T follicular helper cell (primary cell): ENCODE results near the gene CCDC88C.

Experiments
- DNase-seq: peaks from one replicate; pipeline ENCODE4 v3.0.0-alpha.2; 2020; ENCODE audit warnings: low read depth

CCDC88C gene

DNA sequence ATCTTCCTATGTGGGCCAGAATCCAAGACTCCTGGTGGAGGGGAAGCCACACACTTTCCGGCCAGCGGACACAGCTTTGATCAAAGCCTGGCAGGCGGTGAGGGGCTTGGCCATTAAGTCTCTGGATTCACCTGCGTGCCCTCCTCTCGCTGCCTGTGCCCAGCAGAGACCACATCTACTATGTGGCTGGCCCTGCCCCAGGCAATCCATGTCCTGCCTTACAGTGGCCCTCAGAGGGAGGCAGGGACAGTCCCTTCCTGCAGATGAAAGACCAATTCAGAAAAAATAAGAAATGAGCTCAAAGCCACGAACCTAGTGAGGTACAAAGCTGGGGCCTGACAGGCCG, 90.4 kb downstream of the CCDC88C start:
- DNase-seq: no peak

DNA sequence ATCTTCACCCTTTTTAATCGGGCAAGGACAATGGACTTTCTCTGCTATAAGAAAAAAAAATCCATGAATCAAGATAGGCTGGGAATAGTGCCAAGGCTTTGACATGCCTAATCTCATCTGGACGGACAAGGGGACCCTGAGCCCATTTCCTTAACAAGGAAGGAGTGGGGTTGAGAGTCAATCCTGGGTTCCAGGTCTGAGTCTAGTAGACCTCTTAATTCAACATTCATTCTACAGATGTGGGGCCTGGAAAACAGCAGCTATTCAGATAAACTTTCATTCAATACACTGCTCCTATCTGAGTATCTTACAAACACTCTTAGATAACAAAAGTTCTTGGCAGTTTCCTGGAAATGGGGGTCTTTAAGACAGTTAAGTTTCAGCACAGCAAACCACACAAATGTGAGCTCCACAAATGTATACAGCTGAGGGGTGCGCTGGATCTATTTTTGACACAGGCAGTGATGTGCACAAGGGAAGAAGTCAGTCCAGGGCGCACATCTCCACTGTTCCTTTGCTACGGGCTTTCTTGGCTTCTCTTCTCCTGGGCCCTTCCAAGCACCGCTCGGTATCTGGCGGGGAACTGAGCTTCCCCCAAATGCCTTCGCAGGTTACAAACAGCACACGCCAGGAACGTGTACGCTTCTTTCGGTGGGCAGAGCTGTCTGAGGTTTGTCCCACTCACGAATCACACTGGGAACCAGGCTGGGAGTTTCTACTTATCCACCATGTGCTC, 90.9 kb downstream of the CCDC88C start:
- no peak for DNase-seq

DNA sequence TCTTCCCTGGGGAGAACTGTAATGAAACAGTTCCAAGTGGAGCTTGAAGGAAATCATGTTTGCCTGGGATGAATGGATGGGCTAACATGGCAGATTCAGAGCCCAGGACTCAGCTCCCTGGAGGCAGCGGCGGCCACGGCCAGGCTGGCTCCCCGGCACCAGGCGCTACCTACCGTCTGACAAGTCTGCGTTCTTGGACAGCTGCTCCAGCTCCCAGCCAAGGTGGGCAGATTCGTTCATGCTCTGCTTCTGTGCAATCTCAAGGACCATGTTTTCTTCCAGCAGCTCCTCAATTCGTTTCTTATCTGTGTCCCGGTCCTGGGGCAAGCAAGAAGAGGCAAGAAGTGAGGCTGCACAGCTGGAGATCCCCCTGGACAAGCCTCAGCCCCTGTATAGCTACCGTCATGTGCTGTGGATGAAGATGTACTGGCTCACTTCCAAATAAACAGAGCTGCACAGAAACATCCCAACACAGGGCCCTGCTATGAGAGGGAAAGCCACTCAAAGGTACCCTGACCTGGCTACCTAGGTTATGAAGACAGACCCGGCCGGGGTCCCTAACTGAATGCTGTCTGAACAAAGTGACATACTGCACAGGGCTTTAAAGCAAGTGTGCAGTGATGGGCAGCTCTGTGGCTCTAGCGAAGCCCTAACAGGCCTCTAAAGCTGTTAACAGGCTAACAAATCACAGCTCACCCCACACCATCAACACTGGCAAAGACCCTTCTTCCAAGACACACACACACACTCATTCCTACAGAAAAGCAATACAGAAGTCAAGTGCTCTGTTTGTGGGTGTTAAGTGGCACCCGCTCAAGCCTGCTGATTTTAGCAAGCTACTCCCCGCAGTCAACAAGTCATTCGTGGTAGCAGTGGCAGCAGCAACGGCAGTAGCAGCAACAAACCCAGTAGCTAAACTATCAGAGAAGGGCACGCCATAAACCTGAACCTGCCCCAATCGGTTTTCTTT, 92.7 kb downstream of the CCDC88C start:
- DNase-seq: no peak

DNA sequence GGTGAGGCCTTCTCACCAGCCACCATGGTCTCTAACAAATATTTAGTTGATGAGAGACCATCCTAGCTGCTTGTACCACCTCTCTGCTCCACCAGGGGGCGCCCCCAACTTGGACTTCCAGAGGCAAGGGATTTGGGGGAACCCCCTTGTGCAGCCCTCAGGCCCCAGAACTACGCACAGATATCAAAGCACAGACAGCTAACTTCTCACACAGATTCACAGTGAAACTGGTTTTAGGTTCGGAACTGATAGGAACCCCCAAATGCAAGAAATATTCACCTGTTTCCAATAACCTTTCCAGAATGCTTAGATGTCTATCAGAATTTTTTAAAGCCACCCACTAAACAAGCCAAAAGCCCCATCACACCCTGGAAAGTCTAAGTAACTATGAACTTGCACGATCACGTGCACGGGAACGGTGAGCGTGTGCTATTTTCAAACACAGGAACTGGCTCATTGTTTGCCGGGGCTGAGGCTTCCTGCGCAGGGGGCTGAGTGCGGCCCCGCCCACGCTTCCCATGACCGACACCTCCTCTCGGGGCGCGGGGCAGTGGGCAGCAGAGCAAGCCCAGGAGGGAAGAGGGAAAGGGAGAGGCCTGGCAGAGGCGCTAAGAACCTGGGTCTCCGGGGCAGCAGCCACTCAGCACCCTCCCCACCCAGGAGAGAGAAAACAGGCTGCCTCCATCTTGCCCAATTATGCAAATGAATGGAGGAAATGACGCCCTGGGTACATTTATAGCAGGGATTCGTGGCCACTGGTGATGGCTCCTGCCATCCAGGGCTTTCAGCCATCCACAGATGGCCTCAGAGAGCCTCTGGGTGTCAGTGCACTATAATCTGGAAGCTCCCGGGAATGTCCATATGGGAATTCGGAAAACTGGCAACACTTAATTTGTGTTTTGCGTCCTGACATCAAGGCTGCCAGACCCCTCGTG, 93.7 kb downstream of the CCDC88C start:
- DNase-seq: peak; percentile 90

DNA sequence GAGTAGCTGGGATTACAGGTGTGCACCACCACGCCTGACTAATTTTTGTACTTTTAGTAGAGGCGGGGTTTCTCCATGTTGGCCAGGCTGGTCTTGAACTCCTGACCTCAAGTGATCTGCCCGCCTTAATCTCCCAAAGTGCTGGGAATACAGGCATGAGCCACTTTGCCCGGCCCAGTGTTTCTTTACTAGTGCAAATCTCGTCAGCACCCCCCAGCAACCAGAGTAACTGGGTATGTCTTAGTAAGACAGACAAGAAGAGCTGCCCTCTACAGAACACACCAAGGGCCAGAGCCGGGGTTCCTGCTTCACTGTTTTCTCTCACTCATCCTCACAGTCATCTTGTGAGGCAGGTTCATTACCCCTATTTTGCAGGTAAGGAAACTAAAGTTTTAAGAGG, 94.6 kb downstream of the CCDC88C start:
- DNase-seq: no peak

DNA sequence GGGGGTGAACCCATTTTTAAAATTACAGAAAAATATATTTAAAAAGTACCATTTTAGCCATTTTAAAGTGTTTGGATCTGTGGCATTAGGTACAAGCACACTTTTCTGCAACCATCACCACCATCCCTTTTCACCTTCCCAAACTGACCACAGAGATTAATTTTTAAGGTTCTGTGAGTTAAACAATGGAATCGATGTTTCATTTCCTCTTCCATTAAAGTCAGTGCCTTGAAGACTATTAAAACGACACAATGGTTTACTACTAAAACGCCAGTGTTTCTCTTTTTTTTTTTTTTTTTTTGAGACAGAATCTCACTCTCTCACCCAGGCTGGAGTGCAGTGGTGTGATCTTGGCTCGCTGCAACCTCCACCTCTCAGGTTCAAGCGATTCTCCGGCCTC, 95.0 kb downstream of the CCDC88C start:
- DNase-seq: no peak

DNA sequence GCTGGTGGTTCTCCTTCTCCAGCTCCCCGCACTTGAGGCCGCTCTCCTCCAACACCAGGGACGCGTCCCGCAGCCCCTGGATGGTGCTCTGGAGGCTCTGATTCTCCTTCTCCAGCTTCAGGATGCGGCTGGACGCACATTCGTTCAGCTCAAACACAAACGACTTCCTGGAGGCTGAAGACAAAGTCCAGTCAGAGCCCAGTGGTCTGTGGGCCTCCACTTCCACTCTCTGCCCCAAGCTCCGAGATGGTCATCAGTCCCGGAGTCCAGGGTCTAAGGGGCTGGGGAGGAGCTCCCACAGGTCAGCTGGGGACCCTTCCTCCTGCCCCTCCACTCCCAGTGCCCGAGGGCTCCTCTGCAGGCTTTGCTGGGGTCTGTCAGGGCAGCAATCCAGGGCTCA, 96.5 kb downstream of the CCDC88C start:
- DNase-seq: no peak

DNA sequence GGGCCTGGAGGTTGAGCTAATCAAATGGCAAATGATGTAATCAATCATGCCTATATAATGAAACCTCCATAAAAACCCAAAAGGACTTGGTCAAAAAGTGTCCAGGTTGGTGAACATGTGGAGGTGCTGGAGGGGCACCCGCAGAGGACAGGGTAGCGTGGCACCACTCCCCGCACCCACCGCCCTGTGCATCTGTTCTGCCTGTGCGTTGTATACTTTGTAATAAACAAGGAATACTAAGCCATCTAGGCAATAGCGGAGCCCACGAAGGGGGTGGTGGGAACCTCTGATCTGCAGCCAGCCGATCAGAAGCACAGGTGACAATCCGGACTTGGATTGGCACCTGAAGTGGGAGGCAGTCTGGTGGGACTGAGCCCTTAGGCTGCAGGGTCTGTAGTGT, 97.4 kb downstream of the CCDC88C start:
- no peak for DNase-seq

DNA sequence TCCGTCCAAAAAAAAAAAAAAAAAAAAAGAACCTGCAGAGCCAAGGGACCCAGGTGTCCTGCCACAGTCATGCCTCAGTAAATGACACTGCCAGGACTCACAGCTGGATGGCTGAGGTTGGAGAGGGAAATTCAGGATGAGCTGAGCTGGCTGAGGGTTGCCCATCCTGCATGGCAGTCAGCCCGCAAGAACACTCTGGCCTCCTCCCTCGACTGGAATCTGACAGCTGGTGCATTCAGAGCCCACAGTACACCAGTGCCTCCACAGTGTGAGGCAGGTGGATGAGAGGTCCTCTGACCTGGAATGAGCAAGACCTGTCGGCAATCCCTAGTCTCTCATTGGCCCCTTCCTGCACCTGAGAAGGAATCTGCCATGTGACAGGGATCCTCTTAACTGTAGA, 98.7 kb downstream of the CCDC88C start:
- no peak for DNase-seq

DNA sequence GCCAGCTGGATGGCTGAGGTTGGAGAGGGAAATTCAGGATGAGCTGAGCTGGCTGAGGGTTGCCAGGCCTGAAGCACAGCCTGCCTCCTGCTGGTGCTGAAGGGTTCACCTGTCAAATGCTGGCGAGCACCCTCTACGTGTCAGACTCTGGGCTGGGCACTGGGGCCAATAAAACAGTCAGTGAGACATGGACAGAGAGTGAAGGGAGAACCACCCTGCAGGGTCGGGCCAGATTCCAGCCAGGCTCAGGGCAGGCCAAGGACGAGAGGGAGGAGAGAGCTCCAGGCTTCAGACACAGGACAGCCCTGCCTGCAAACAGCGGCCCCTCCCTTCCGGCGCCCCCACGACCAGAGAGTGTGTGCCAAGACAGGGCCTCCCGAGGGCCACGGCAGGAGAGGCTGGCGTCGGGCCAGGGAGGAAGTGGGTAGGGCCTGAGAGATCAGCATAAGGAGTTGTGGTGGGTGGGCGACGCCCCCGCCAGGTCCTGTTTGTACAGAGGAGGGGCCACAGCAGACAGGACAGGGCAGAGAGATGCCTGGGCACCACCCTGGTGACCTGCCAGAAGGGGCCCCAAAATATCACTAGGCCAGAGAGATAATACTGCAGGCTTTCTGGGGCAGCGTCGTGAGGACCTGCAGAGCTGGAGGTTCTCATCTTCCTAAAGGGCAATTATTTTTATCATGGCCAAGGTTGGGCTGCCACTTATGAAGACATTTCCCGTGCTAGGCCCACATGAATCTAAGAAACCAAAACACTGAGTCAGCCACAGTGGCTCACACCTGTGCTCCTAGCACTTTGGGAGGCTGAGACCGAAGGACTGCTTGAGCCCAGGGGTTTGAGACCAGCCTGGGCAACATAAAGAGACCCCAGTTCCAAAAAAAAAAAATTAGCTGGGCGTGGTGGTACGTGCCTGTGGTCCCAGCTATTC, 100.0 kb downstream of the CCDC88C start:
- peak; percentile 72 for DNase-seq

DNA sequence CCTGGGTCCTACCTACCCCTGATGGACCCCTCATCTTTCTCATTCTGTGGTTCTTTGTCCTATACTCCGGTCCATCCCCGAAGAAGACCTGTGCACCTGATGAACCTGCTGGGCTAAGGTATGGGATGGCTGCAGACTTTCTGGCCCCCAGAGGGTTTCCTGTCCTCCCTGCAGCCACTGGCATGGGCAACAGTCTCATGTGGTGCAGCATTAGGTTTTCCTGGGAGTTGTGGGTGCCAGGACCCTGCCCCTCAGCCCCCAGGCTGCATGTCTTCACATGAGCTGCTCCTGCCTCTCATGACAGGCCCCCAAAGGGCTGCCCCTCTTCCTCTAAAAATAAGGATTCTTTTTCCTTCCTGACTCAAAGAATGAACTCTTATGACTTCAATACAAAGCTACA, 100.9 kb downstream of the CCDC88C start:
- no peak for DNase-seq

DNA sequence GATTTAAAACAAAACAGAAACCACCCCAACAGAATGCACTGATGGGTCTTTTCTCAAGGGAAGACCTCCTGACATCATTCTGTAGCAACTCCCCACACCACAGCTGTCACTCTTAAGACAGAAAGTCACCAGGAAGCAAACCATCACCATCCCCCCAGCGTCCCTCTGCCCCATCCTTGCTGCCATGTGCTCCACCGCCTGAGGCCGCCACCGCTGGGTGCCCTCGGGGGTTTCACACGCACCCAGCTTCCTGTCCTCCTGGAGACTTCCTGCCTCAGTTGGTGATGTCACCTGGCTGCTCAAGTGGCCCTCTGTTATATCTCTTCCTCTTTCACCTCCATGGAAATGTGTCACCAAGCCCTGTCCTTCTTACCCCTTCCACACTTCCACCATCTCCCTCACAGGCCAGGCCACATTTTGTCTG, 101.8 kb downstream of the CCDC88C start:
- peak; percentile 74 for DNase-seq

DNA sequence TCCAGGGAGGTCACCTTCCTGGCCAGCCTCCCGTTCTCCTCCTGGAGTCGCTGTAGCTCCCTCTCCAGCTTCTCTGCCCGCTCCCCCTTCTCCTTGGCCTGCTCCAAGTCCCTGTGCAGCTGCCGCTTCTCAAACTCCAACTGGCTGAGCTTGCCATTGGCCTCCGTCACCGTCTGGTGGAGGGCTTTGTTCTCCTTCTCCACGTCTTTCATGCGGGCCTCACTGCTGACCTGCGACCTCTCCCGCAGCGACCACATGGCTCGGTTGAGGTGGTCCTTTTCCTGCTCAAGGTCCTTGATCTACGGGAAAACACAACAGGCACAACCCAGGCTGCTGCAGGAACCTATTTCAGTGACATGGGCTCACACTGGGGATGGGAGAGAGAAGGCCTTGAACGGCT, 103.8 kb downstream of the CCDC88C start:
- DNase-seq: no peak

DNA sequence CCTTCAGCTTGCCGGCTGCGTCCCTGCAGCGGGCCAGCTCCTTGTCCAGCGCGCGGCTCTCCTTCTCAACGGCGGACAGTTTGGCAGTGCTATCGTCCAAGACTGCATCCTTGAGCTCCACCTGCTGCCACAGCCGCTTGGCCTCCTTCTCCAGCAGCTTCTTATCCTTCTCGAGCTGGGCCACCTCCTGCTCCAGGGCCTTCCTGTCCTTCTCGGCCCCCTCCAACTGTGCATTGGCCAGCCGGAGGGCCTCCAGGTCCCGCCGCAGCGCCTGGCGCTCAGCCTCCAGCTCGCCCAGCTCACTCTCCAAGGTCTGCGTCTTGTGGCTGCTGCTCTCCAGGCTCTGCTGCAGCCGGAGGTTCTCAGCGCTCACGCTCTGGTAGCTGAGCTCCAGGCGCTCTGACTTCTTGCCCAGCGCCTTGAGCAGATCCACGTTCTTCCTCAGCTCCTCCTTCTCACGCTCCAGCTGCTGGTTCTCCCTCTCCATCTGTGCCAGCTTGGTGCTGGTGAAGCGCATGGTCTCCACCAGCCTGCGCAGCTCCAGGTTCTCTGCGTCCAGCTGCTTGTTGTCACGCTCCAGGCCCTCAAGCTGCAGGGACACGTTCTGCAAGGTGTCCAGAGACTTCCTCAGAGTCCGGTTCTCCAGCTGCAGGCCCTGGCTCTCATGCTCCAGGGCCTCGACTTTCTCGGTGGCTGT, 104.3 kb downstream of the CCDC88C start:
- DNase-seq: no peak

DNA sequence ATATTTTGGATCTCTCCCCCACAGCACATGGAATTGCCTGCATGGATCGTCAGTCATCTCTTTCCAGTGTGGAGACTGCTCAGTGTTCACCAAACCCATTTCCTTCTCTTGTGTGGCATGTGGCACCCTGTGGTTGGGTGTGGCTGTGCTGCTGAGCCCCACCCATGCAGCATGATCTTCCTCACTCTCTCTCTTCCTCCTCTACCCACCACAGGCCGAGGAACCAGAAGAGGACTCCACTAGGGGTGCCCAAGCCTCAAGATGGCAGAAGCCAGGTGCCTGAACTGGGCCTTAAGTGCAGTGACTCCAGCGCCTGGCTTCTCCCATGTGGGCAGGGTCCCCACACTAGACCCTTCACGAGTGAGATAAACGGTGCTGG, 106.3 kb downstream of the CCDC88C start:
- peak; percentile 28 for DNase-seq

DNA sequence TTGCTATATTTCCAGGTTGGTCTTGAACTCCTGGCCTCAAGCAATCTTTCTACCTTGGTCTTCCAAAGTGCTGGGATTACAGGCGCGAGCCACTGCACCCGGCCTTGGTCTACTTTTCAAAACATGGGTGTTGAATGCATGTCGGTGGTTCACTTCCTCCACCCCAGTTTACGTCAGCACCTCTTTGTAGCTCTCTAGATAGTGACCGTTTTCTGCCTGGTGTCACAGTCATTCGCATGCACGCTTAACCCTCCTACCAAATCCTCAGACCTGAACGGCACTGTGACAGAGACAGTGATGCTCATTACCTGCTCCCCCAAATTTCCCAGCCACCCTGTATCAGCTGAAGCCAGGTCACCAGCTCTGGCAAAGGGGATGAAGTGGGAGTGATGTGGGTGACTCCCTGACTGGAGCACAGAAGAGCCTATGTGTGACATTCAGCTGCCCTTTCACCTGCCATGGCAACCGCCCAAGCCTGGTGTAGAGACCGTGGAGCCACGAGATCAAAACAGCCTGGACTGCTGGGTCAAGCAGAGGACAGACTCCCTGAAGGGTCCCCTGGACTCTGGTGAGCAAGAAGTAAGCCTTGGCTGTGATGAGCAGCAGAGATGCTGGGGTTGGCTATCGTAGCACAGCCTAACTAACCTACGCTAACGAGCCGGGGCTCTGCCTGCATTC, 106.9 kb downstream of the CCDC88C start:
- peak; percentile 30 for DNase-seq

DNA sequence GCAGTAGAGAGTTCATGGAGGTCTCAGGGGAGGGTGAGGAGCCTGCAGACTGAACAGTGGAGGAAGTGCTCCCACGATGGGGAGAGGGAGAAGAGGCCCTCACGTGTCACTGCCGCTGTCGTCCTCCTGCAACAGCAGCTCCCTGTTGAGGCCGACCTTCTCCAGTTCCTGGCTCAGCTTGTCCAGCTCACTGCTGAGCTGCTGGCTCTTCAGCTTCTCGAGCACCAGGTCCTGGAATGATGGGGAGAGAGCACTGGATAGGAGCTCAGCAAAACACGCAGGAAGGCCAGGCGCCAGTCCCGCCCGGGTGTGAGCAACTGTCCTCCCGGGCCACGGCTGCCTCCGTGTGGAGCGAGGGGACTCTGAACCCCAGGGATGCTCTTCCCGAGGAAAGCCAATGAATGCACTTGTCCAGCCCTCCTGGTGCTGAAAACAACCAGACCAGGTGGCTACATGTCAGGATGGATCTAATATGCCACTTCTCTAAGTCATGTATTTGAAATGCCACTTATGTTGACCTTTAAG, 107.8 kb downstream of the CCDC88C start:
- DNase-seq: no peak

DNA sequence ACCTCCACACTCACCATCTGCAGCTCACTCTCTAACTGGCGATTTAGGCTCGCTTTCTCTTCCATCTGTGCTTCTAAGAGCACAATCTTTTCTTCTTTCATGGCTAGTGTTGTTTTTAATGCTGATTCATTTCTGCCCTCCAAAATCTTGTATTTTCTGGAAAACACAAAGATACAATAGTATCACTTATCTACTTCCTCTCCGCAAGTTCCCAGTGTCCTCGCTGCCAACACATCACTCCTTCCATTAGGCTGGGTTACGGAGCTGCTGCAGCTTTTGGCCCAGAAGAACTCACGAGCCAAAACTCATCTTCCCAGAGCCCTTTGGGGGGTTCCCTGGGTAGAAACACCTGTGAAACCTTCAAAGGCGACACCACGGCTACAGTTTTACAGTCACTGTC, 109.3 kb downstream of the CCDC88C start:
- no peak for DNase-seq

DNA sequence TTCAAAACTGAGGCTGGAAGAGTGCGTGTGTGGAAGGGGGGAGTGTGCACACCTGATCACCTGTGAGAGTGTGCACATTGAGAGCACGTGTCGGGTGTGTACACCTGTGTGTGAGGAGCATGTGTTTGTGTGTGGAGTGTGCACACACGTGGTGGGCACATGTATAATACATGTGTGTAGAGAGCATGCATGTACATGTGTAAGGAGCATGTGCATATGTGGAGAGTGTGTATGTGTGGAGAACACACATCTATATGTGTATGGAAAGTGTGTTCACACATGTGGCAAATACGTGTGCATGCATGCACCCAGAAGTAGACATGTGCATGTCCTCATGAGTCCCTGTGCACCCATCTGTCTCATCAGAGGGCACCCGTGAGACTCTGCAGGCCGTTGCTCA, 110.0 kb downstream of the CCDC88C start:
- no peak for DNase-seq

DNA sequence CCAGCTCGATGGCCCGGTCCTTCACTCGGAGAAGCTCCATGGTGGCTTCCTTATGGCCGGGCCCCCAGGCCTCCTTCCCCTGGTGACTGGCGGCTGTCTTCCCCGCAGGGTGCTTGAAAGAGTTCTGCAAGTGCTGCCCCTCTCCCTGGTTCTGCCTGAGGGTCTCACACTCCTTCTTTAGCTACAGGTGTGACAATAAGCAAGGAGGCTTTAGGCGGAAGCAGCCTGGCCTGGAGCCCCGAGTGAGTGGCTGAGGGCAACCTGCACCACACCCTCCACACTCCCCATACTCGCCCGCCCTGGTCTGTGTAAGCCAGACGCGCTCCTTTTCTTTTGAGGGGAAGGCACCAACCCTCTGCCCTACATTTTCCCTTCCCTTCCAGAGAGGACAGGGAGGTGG, 110.6 kb downstream of the CCDC88C start:
- no peak for DNase-seq
